Urothelium cell line (cell line): ENCODE results near the gene ABITRAM.
A peak's percentile ranks its signal among the peaks of the same experiment; 100 is the strongest.
"Not testable (repeated sequence)": the region's sequence is repeated elsewhere in the genome, so short reads cannot be mapped to it uniquely, and the experiment has no call there.

ENCODE experiments used
- DNase-seq: peaks from one replicate; pipeline ENCODE4 v3.0.0; 2011; ENCODE audit warnings: low spot score, mixed read lengths
- FAIRE-seq: peaks from 2 replicates; lab custom pipeline; 2011; peaks lifted over from hg19 to GRCh38; lab: Jason Lieb, UNC

ABITRAM gene

GRCh38 chr9:108934323-108934893, at the start of gene ABITRAM:
TSS of gene ABITRAM (plus strand) at chr9:108934400. CDS start at chr9:108934487, 87 bp downstream.
- FAIRE-seq (no peak), DNase-seq (peak; percentile 93)

- FAIRE-seq (no peak), DNase-seq (no peak)
Measured at GRCh38 chr9:108884701-108885100, 49.5 kb upstream of the ABITRAM start.

- no peak for FAIRE-seq
- DNase-seq, result peak; percentile 82
Measured at GRCh38 chr9:108885643-108886348, 48.4 kb upstream of the ABITRAM start.

- FAIRE-seq, result not testable (repeated sequence)
Measured at GRCh38 chr9:108886594-108887271, 47.5 kb upstream of the ABITRAM start.

GRCh38 chr9:108889649-108890067, 44.5 kb upstream of the ABITRAM start:
- no peak for FAIRE-seq

More at GRCh38 chr9:108886594-108887271, 47.5 kb upstream of the ABITRAM start:
- DNase-seq, result not testable (repeated sequence)

GRCh38 chr9:108894225-108894997, 39.8 kb upstream of the ABITRAM start:
- FAIRE-seq (no peak), DNase-seq (no peak)

More at GRCh38 chr9:108889649-108890067, 44.5 kb upstream of the ABITRAM start:
- no peak for DNase-seq

GRCh38 chr9:108897324-108898096, 36.7 kb upstream of the ABITRAM start:
- FAIRE-seq (no peak), DNase-seq (no peak)

GRCh38 chr9:108899023-108899695, 35.0 kb upstream of the ABITRAM start:
- not testable (repeated sequence) for DNase-seq, FAIRE-seq

- no peak for DNase-seq
Measured at GRCh38 chr9:108900176-108900575, 34.0 kb upstream of the ABITRAM start.

GRCh38 chr9:108903420-108904103, 30.6 kb upstream of the ABITRAM start:
- DNase-seq (no peak), FAIRE-seq (no peak)

More at GRCh38 chr9:108900176-108900575, 34.0 kb upstream of the ABITRAM start:
- no peak for FAIRE-seq

- DNase-seq (no peak), FAIRE-seq (no peak)
Measured at GRCh38 chr9:108904161-108904560, 30.0 kb upstream of the ABITRAM start.

- DNase-seq (no peak), FAIRE-seq (no peak)
Measured at GRCh38 chr9:108905494-108905893, 28.7 kb upstream of the ABITRAM start.

GRCh38 chr9:108910402-108910801, 23.8 kb upstream of the ABITRAM start:
- no peak for FAIRE-seq
- DNase-seq, result no peak

- no peak for DNase-seq
- no peak for FAIRE-seq
Measured at GRCh38 chr9:108910914-108911313, 23.3 kb upstream of the ABITRAM start.

- FAIRE-seq, result no peak
- no peak for DNase-seq
Measured at GRCh38 chr9:108911820-108912219, 22.4 kb upstream of the ABITRAM start.

GRCh38 chr9:108913391-108913790, 20.8 kb upstream of the ABITRAM start:
- DNase-seq (no peak), FAIRE-seq (no peak)

GRCh38 chr9:108919517-108919916, 14.7 kb upstream of the ABITRAM start:
- FAIRE-seq, result no peak
- DNase-seq, result no peak

- not testable (repeated sequence) for FAIRE-seq, DNase-seq
Measured at GRCh38 chr9:108920401-108920800, 13.8 kb upstream of the ABITRAM start.

- FAIRE-seq, result no peak
Measured at GRCh38 chr9:108921200-108921599, 13.0 kb upstream of the ABITRAM start.

More at GRCh38 chr9:108921200-108921599, 13.0 kb upstream of the ABITRAM start:
- DNase-seq, result no peak
